Subcutaneous adipose tissue (tissue), 4 donors: Measurements from ENCODE around the gene TMED3. TPM values are rescaled to one million over a fixed set of nuclear protein-coding genes. Genes with fewer than 3 reads are reported as not detected.

ENCODE experiments used
- total RNA-seq, 4 donors: library from RNA; depleted of rRNA; stranded (reverse); fragments of >200 nt; gene quantifications; one replicate each; pipeline ENCODE4 v1.1.0, GENCODE V29; 2016
- TF ChIP-seq, protein P1 (sequence below): fragments of 450-650 bp; IDR thresholded peaks from one replicate; pipeline ENCODE4 v1.5.1; 2016; ENCODE audit warnings: low read depth, mild to moderate bottlenecking, control low read depth, antibody characterized with exemption, moderate library complexity

Gene TMED3
- total RNA-seq, 4 donors from 2014 or later = 7.9 to 55.9 (median 14.8) TPM

- TF ChIP-seq, protein P1, sequence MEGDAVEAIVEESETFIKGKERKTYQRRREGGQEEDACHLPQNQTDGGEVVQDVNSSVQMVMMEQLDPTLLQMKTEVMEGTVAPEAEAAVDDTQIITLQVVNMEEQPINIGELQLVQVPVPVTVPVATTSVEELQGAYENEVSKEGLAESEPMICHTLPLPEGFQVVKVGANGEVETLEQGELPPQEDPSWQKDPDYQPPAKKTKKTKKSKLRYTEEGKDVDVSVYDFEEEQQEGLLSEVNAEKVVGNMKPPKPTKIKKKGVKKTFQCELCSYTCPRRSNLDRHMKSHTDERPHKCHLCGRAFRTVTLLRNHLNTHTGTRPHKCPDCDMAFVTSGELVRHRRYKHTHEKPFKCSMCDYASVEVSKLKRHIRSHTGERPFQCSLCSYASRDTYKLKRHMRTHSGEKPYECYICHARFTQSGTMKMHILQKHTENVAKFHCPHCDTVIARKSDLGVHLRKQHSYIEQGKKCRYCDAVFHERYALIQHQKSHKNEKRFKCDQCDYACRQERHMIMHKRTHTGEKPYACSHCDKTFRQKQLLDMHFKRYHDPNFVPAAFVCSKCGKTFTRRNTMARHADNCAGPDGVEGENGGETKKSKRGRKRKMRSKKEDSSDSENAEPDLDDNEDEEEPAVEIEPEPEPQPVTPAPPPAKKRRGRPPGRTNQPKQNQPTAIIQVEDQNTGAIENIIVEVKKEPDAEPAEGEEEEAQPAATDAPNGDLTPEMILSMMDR = no peak
Observed at GRCh38 chr15:79290642-79291275, 20.2 kb upstream of the TMED3 start.

DNA sequence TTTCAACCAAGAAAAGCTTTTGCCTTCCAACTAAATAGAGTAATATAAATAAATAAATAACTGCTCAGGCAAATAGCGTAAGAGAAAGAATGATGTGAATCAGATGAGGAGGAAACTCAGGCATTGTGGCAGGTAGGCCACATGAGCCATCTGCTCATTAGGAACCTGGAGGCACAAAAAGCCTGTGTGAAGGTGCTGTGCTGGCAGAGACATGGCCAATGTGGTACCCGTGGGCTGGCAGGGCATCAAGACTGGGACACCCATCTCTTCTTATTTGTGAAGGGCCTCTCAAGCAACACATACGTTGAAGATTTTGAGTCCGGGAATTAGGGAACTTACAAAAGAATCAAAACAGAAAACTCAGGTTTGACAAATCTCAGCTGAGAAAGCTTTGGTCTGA is 18.9 kb upstream of the TMED3 start:
- TF ChIP-seq, protein P1 = no peak

DNA sequence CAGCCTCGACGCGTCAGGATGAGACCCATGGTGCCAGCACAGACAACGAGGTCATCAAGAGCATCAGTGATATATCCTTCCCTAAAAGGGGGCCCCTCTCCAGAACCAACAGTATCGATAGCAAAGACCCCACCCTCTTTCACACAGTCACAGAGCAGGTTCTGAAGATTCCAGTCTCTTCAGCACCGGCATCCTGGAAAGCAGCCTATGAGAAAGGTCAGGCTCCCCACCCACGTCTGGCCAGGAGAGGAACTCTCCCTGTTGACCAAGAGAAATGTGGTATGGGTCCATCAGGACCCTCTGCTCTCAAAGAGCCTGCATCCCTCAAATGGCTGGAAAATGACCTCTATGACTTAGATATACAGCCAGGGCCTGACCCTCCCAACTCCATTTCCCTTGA is 16.8 kb upstream of the TMED3 start:
- TF ChIP-seq, protein P1 = no peak

DNA sequence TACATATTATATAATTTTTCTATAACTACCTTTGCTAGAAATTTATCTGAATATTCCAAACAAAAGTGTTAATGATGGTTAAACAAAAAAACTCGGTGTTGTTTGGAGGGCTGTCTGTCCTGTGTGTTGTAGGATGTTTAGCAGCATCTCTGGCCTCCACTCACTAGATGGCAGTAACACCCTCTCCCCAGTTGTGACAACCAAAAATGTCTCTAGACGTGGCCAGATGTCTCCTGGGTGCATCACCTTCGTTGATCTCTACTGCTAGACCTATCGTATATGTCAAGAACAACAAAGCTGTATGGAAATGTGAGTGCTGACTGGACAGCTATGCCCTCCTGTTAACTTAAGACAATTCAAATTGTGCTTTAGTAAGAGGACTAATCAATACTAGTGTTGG is 14.3 kb upstream of the TMED3 start:
- TF ChIP-seq, protein P1 = no peak

DNA sequence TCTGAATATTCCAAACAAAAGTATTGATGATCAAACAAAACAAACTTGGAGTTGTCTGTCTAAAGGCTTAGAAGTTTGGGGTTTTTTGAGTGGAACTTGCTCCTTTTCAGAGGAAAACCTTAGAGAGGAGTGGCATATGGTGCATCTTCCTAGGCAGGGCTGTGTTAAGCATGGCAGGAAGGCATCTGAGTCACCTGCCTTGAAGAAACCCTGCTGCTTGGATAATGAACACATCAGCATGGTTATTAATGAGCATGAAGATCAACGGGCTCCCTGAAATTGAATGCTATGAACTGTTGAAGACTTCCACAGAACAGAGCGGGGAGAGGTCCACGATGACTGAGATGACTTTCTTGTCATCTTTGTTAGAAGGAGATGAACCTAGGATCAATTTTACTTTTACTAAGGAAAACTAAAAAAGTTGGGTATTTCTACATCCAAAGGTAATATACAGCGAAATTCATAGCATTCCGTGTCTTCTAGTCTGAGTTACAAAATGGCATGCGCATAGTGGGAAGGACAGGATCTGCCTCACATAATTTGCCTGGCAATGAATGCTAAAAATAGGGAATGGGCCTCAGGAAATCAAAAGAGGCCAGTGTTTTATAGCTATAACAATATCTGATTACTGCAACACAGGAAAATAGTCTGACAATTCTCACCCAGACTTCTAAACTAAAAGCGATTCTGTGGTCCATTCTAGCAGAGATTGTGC is 11.6 kb upstream of the TMED3 start:
- TF ChIP-seq, protein P1 = no peak

- TF ChIP-seq, protein P1 = no peak
Observed at GRCh38 chr15:79299841-79300235, 11.1 kb upstream of the TMED3 start.

- TF ChIP-seq, protein P1 = no peak
Observed at GRCh38 chr15:79307251-79307650, 3.7 kb upstream of the TMED3 start.
